ENCODE results near the gene CFAP77. TPM values are rescaled to one million over a fixed set of nuclear protein-coding genes. Genes with fewer than 3 reads are reported as not detected.
A peak's percentile ranks its signal among the peaks of the same experiment; 100 is the strongest.

The CFAP77 gene
- total RNA-seq, 1 donor from 2014 or later = 1.8 TPM

DNA sequence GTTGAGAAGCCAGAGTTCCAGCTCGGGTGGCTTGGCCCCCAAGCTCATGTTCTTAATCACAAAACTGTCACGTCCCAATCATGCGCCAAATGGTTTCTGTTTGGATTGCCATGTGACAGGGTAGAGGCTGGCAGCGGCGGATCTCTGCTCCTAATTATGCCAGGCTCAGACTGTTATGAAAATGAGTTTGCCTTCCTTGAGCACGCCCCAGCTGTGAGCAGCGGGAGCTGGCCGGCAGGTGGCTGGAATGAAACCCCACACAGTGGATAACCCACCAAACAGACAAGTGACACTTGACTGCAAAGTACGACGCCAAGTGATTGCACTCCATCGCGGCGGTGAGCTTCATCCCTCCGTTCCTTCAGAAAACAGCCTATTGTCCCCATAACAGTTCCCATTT is 75.4 kb downstream of the CFAP77 start:
- no peak overlapping the region for H3K27ac ChIP-seq
- TF ChIP-seq, protein P1, sequence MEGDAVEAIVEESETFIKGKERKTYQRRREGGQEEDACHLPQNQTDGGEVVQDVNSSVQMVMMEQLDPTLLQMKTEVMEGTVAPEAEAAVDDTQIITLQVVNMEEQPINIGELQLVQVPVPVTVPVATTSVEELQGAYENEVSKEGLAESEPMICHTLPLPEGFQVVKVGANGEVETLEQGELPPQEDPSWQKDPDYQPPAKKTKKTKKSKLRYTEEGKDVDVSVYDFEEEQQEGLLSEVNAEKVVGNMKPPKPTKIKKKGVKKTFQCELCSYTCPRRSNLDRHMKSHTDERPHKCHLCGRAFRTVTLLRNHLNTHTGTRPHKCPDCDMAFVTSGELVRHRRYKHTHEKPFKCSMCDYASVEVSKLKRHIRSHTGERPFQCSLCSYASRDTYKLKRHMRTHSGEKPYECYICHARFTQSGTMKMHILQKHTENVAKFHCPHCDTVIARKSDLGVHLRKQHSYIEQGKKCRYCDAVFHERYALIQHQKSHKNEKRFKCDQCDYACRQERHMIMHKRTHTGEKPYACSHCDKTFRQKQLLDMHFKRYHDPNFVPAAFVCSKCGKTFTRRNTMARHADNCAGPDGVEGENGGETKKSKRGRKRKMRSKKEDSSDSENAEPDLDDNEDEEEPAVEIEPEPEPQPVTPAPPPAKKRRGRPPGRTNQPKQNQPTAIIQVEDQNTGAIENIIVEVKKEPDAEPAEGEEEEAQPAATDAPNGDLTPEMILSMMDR (IDR thresholded peaks at IDR 0.05) = no peak
- TF ChIP-seq EZH2 (IDR thresholded peaks at IDR 0.05) (no peak), EZH2phosphoT487 (IDR thresholded peaks at IDR 0.05) (no peak)
- H4K20me1 ChIP-seq (ENCODE audit: low read depth) = no peaks in the 10 kb centered on the region
- H3F3A ChIP-seq (ENCODE audit: low read depth) = peaks cover 15% of the 10 kb centered on the region
- Mint-ChIP-seq H3K27me3 (ENCODE audit: insufficient read depth, low read depth) (peaks cover 10% of the 10 kb centered on the region), H3K4me1 (peaks cover 78% of the 10 kb centered on the region), H3K4me3 (no peak overlapping the region), H3K27ac (no peak overlapping the region), H3K9me3 (peaks cover under 1% of the 10 kb centered on the region), H3K36me3 (no peaks in the 10 kb centered on the region)
- no peaks in the 10 kb centered on the region for H3K27me3 ChIP-seq
- no peaks in the 10 kb centered on the region for H3K9me3 ChIP-seq (ENCODE audit: low read depth)
- no peak overlapping the region for H3K4me3 ChIP-seq
- no peak for DNase-seq (ENCODE audit: low spot score)
- no peak overlapping the region for H3K9ac ChIP-seq
- H3K79me2 ChIP-seq (ENCODE audit: low read depth) = no peaks in the 10 kb centered on the region
- H2AFZ ChIP-seq (replicated peaks) = no peak overlapping the region
- no peak overlapping the region for H3K4me2 ChIP-seq
- H3K36me3 ChIP-seq = no peaks in the 10 kb centered on the region
- H3K4me1 ChIP-seq = peaks cover 47% of the 10 kb centered on the region

DNA sequence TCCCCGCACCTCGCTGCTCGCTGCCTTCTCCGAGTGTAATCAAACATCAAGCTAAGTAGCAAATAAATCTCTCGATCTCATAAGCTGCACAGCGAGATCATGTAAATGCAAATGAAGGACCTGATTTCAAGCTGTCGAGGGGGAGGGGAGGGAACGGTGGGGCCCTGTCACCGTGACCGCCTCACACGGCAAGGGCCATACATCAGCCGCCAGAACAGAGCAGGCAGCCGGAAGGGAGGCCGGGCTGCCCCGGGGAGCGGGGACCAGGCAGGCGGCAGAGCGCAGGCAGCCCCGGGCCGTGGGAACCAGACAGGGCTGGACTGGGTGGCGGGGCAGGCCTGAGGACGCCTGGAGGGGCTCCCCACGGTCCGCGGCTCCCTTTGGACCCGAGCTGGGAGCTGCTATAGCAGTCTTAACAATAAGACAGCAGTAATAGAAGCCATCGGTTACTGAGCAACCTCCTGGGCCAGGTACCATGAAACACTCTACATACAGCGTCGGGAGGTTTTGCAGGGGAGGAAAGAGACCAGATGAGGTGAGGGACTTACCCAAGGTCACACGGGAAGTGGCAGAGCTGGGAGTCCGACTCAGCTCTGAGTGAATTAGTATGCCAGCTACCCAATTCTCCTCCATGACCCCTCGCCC is 76.8 kb downstream of the CFAP77 start:
- no peak for DNase-seq (ENCODE audit: low spot score)
- H3K9me3 Mint-ChIP-seq = peaks cover 9% of the 10 kb centered on the region
- H3K4me2 ChIP-seq = no peak overlapping the region
- H3K4me1 Mint-ChIP-seq = peaks cover 66% of the 10 kb centered on the region
- H3K27ac ChIP-seq = no peak overlapping the region
- H3F3A ChIP-seq (ENCODE audit: low read depth) = peaks cover 5% of the 10 kb centered on the region
- H3K9ac ChIP-seq = no peak overlapping the region
- TF ChIP-seq EZH2phosphoT487 (IDR thresholded peaks at IDR 0.05) (no peak), EZH2 (IDR thresholded peaks at IDR 0.05) (no peak)
- TF ChIP-seq, protein P1 (IDR thresholded peaks at IDR 0.05) = no peak
- H2AFZ ChIP-seq (replicated peaks) = peak overlapping the region; percentile 64
- H4K20me1 ChIP-seq (ENCODE audit: low read depth) = no peaks in the 10 kb centered on the region
- H3K4me3 ChIP-seq = no peak overlapping the region
- H3K27me3 ChIP-seq = no peaks in the 10 kb centered on the region
- H3K36me3 ChIP-seq = no peaks in the 10 kb centered on the region
- H3K4me3 Mint-ChIP-seq = peak overlapping the region; percentile 40
- no peaks in the 10 kb centered on the region for H3K9me3 ChIP-seq (ENCODE audit: low read depth)
- H3K36me3 Mint-ChIP-seq = peaks cover 2% of the 10 kb centered on the region
- H3K27ac Mint-ChIP-seq = peak overlapping the region; percentile 64
- H3K27me3 Mint-ChIP-seq (ENCODE audit: insufficient read depth, low read depth) = peaks cover 12% of the 10 kb centered on the region
- H3K4me1 ChIP-seq = peaks cover 35% of the 10 kb centered on the region
- H3K79me2 ChIP-seq (ENCODE audit: low read depth) = no peaks in the 10 kb centered on the region

DNA sequence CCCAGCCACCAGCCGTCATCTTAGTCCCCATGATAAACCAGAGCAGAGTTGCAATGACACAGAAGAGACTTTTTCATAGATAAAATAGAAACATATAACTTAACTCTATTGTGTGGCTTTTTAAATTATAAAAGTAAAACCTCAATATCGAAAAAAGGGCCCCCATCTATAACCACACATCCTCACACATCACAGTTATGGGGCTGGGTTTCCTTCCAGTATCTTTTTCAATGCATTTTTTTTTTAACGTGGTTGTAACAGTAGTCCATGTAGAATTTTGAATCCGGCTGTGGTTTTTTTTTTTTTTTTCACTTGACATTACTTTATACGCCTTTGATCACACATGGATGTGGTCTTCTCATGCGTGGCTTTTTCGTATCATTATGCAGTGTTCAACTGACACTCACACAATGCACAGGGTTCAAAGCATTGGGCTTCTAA is 77.4 kb downstream of the CFAP77 start:
- peaks cover 61% of the 10 kb centered on the region for H3K4me1 Mint-ChIP-seq
- H2AFZ ChIP-seq (replicated peaks) = no peak overlapping the region
- H3K4me3 Mint-ChIP-seq = no peak overlapping the region
- no peaks in the 10 kb centered on the region for H3K27me3 ChIP-seq
- no peaks in the 10 kb centered on the region for H3K36me3 ChIP-seq
- peaks cover 14% of the 10 kb centered on the region for H3K9me3 Mint-ChIP-seq
- H3K27ac ChIP-seq = no peak overlapping the region
- H3K27ac Mint-ChIP-seq = no peak overlapping the region
- peaks cover 5% of the 10 kb centered on the region for H3K36me3 Mint-ChIP-seq
- H3K4me1 ChIP-seq = peaks cover 30% of the 10 kb centered on the region
- no peak for DNase-seq (ENCODE audit: low spot score)
- no peak overlapping the region for H3K4me2 ChIP-seq
- no peaks in the 10 kb centered on the region for H3K79me2 ChIP-seq (ENCODE audit: low read depth)
- H3K27me3 Mint-ChIP-seq (ENCODE audit: insufficient read depth, low read depth) = peaks cover 12% of the 10 kb centered on the region
- H3F3A ChIP-seq (ENCODE audit: low read depth) = no peaks in the 10 kb centered on the region
- H3K9me3 ChIP-seq (ENCODE audit: low read depth) = no peaks in the 10 kb centered on the region
- TF ChIP-seq EZH2 (IDR thresholded peaks at IDR 0.05) = no peak
- TF ChIP-seq, protein P1 (IDR thresholded peaks at IDR 0.05) = no peak
- TF ChIP-seq EZH2phosphoT487 (IDR thresholded peaks at IDR 0.05) = no peak
- H3K4me3 ChIP-seq = no peak overlapping the region
- H3K9ac ChIP-seq = no peak overlapping the region
- H4K20me1 ChIP-seq (ENCODE audit: low read depth) = no peaks in the 10 kb centered on the region

Data from neural progenitor cell (in vitro differentiated cells).